CD8-positive, alpha-beta memory T cell (primary cell): Measurements from ENCODE around the gene SIPA1L3. TPM values are rescaled to one million over a fixed set of nuclear protein-coding genes. Genes with fewer than 3 reads are reported as not detected.
A peak's percentile ranks its signal among the peaks of the same experiment; 100 is the strongest.

Experiments used
- CTCF ChIA-PET: fragments of 350-600 bp; sonication (Branson Sonifier 250); formaldehyde crosslinking; loops from one replicate; lab custom pipeline; 2021; ENCODE audit warnings: antibody characterized with exemption; lab: Charles Lee
- POLR2A ChIA-PET: fragments of 350-600 bp; sonication (Branson Sonifier 250); formaldehyde crosslinking; loops from one replicate; lab custom pipeline; 2021; ENCODE audit warnings: antibody characterized with exemption; lab: Charles Lee
- DNase-seq, 5 donors: peaks; one replicate each; pipeline versions ENCODE4 v3.0.0 to v3.0.0-alpha.2; 2020 to 2022; ENCODE audit warnings: mixed read lengths in 1 of 5
- H3K27ac ChIP-seq: one replicate; pipeline ENCODE4 v1.7.0; 2013; ENCODE audit warnings: low read depth, mild to moderate bottlenecking, low read length, moderate library complexity
- H3K27me3 ChIP-seq: 2 replicates; pipeline ENCODE4 v1.7.0; 2013; ENCODE audit warnings: low read length, mild to moderate bottlenecking; ENCODE audit not compliant: insufficient read depth, poor library complexity, severe bottlenecking
- H3K36me3 ChIP-seq: 2 replicates; pipeline ENCODE4 v1.7.0; 2013; ENCODE audit warnings: mild to moderate bottlenecking, low read length, moderate library complexity; ENCODE audit not compliant: insufficient read depth
- H3K4me1 ChIP-seq: 2 replicates; pipeline ENCODE4 v1.7.0; 2013; ENCODE audit warnings: mild to moderate bottlenecking, low read length, moderate library complexity; ENCODE audit not compliant: insufficient read depth
- H3K4me3 ChIP-seq: 2 replicates; pipeline ENCODE4 v1.7.0; 2013; ENCODE audit warnings: mild to moderate bottlenecking, low read length
- H3K9me3 ChIP-seq: 2 replicates; pipeline ENCODE4 v1.7.0; 2013; ENCODE audit warnings: mild to moderate bottlenecking, low read length
- H3K27ac Mint-ChIP-seq, 8 donors: one replicate each; pipeline ENCODE4 v1.8.0; 2020 to 2021; ENCODE audit warnings: mixed read lengths in 8 of 8, mild to moderate bottlenecking in 6 of 8, inconsistent platforms in 3 of 8, moderate library complexity in 3 of 8
- H3K27me3 Mint-ChIP-seq, 2 donors: one replicate each; pipeline ENCODE4 v1.8.0; 2020 to 2021; ENCODE audit warnings: mixed read lengths in 2 of 2, mild to moderate bottlenecking in 1 of 2, moderate library complexity in 1 of 2
- H3K36me3 Mint-ChIP-seq, 3 donors: one replicate each; pipeline ENCODE4 v1.8.0; 2020 to 2021; ENCODE audit warnings: mixed read lengths in 3 of 3, inconsistent platforms in 1 of 3, mild to moderate bottlenecking in 1 of 3
- H3K4me1 Mint-ChIP-seq, 3 donors: one replicate each; pipeline ENCODE4 v1.8.0; 2020 to 2021; ENCODE audit warnings: mixed read lengths in 3 of 3, inconsistent platforms in 1 of 3, mild to moderate bottlenecking in 1 of 3
- H3K4me3 Mint-ChIP-seq, 7 donors: one replicate each; pipeline ENCODE4 v1.8.0; 2020 to 2021; ENCODE audit warnings: mixed read lengths in 7 of 7, mild to moderate bottlenecking in 6 of 7, moderate library complexity in 4 of 7, inconsistent platforms in 2 of 7
- H3K9me3 Mint-ChIP-seq, 5 donors: one replicate each; pipeline ENCODE4 v1.8.0; 2020 to 2022; ENCODE audit warnings: mixed read lengths in 5 of 5, mild to moderate bottlenecking in 3 of 5, moderate library complexity in 2 of 5, inconsistent platforms in 1 of 5
- polyA plus RNA-seq: library from polyadenylated mRNA; unstranded; fragments of 300-500 nt; fragmentation: Illumina TruSeq; gene quantifications from one replicate; pipeline ENCODE4 v1.2.3, GENCODE V29; 2021
- total RNA-seq, 2 experiments: library from RNA; stranded (reverse); gene quantifications; one replicate each; pipeline ENCODE4 v1.2.3, GENCODE V29; 2021

SIPA1L3 gene
- total and polyA plus RNA-seq, 3 experiments from 2014 or later, result 5.4 to 14.8 (median 11.5) TPM

- H3K4me1 Mint-ChIP-seq, result peaks cover 6% of the 10 kb centered on the region in 3 donors
- no peaks in the 10 kb centered on the region for H3K9me3 Mint-ChIP-seq
- peak overlapping the region in 4 of 8 donors; percentile 6 to 66 (median 40) for H3K27ac Mint-ChIP-seq
- no peaks in the 10 kb centered on the region for H3K36me3 ChIP-seq
- no peak overlapping the region for H3K4me3 Mint-ChIP-seq
- ChIA-PET CTCF (no interaction called here), POLR2A (no interaction called here)
- H3K4me3 ChIP-seq, result no peak overlapping the region
- no peaks in the 10 kb centered on the region for H3K27me3 Mint-ChIP-seq
- peak in 1 of 5 donors; percentile 16 for DNase-seq
- no peaks in the 10 kb centered on the region for H3K27me3 ChIP-seq
- peaks cover 0 to 11% (median 6%) of the 10 kb centered on the region in 3 donors for H3K36me3 Mint-ChIP-seq
- no peak overlapping the region for H3K27ac ChIP-seq
- H3K9me3 ChIP-seq, result no peaks in the 10 kb centered on the region
- no peaks in the 10 kb centered on the region for H3K4me1 ChIP-seq
These were observed 102.7 kb downstream of the SIPA1L3 start for GRCh38 chr19:38009650-38010242.

- Mint-ChIP-seq H3K27me3 (no peaks in the 10 kb centered on the region), H3K36me3 (peaks cover 0 to 15% (median 8%) of the 10 kb centered on the region in 3 donors), H3K27ac (peak overlapping the region in 4 of 8 donors; percentile 50 to 89 (median 79)), H3K4me1 (peaks cover 3 to 5% (median 4%) of the 10 kb centered on the region in 3 donors), H3K9me3 (no peaks in the 10 kb centered on the region), H3K4me3 (no peak overlapping the region)
- CTCF ChIA-PET, result no interaction called here
- no peaks in the 10 kb centered on the region for H3K27me3 ChIP-seq
- H3K4me3 ChIP-seq, result no peak overlapping the region
- DNase-seq, result peak in 1 of 5 donors; percentile 7
- no peaks in the 10 kb centered on the region for H3K9me3 ChIP-seq
- no peaks in the 10 kb centered on the region for H3K4me1 ChIP-seq
- H3K27ac ChIP-seq, result no peak overlapping the region
- no peaks in the 10 kb centered on the region for H3K36me3 ChIP-seq
- POLR2A ChIA-PET, result no interaction called here
These were observed 104.4 kb downstream of the SIPA1L3 start for GRCh38 chr19:38011426-38011825.

GRCh38 chr19:38012290-38012689, 105.3 kb downstream of the SIPA1L3 start:
- no peak overlapping the region for H3K27ac ChIP-seq
- CTCF ChIA-PET, result no interaction called here

GRCh38 chr19:38012944-38013343, 105.9 kb downstream of the SIPA1L3 start:
- Mint-ChIP-seq H3K9me3 (no peaks in the 10 kb centered on the region), H3K27me3 (no peaks in the 10 kb centered on the region), H3K4me1 (peaks cover 3 to 5% (median 4%) of the 10 kb centered on the region in 3 donors), H3K27ac (peak overlapping the region in 1 of 8 donors; percentile 48), H3K4me3 (no peak overlapping the region), H3K36me3 (peaks cover 0 to 14% (median 8%) of the 10 kb centered on the region in 3 donors)
- DNase-seq, result peak in 1 of 5 donors; percentile 17
- ChIA-PET POLR2A (no interaction called here), CTCF (no interaction called here)
- H3K27me3 ChIP-seq, result no peaks in the 10 kb centered on the region
- H3K4me3 ChIP-seq, result no peak overlapping the region
- H3K9me3 ChIP-seq, result no peaks in the 10 kb centered on the region
- H3K36me3 ChIP-seq, result no peaks in the 10 kb centered on the region
- H3K4me1 ChIP-seq, result no peaks in the 10 kb centered on the region
- H3K27ac ChIP-seq, result no peak overlapping the region

More at GRCh38 chr19:38012290-38012689, 105.3 kb downstream of the SIPA1L3 start:
- Histone ChIP-seq H3K27me3 (no peaks in the 10 kb centered on the region), H3K9me3 (no peaks in the 10 kb centered on the region), H3K4me3 (no peak overlapping the region), H3K4me1 (no peaks in the 10 kb centered on the region), H3K36me3 (no peaks in the 10 kb centered on the region)
- Mint-ChIP-seq H3K27ac (peak overlapping the region in 1 of 8 donors; percentile 3), H3K4me3 (no peak overlapping the region), H3K4me1 (peaks cover 3 to 5% (median 4%) of the 10 kb centered on the region in 3 donors), H3K36me3 (peaks cover 0 to 15% (median 8%) of the 10 kb centered on the region in 3 donors), H3K9me3 (no peaks in the 10 kb centered on the region), H3K27me3 (no peaks in the 10 kb centered on the region)
- peak in 1 of 5 donors; percentile 10 for DNase-seq
- POLR2A ChIA-PET, result no interaction called here

GRCh38 chr19:38013913-38014580, 107.0 kb downstream of the SIPA1L3 start:
- H3K4me3 ChIP-seq, result no peak overlapping the region
- H3K9me3 Mint-ChIP-seq, result no peaks in the 10 kb centered on the region
- ChIA-PET POLR2A (no interaction called here), CTCF (no interaction called here)
- no peaks in the 10 kb centered on the region for H3K27me3 ChIP-seq
- peak overlapping the region in 3 of 8 donors; percentile 9 to 46 (median 32) for H3K27ac Mint-ChIP-seq
- no peak overlapping the region for H3K27ac ChIP-seq
- H3K4me3 Mint-ChIP-seq, result no peak overlapping the region
- peaks cover 0 to 14% (median 8%) of the 10 kb centered on the region in 3 donors for H3K36me3 Mint-ChIP-seq
- H3K36me3 ChIP-seq, result no peaks in the 10 kb centered on the region
- H3K9me3 ChIP-seq, result no peaks in the 10 kb centered on the region
- DNase-seq, result peak in 1 of 5 donors; percentile 3
- peaks cover 3 to 5% (median 4%) of the 10 kb centered on the region in 3 donors for H3K4me1 Mint-ChIP-seq
- no peaks in the 10 kb centered on the region for H3K4me1 ChIP-seq
- H3K27me3 Mint-ChIP-seq, result no peaks in the 10 kb centered on the region

- Mint-ChIP-seq H3K4me1 (peaks cover 2 to 4% (median 3%) of the 10 kb centered on the region in 3 donors), H3K27me3 (no peaks in the 10 kb centered on the region), H3K9me3 (no peaks in the 10 kb centered on the region), H3K27ac (no peak overlapping the region), H3K4me3 (no peak overlapping the region), H3K36me3 (peaks cover 0 to 13% (median 5%) of the 10 kb centered on the region in 3 donors)
- H3K27me3 ChIP-seq, result no peaks in the 10 kb centered on the region
- no peaks in the 10 kb centered on the region for H3K36me3 ChIP-seq
- no peaks in the 10 kb centered on the region for H3K9me3 ChIP-seq
- CTCF ChIA-PET, result no interaction called here
- DNase-seq, result no peak
- POLR2A ChIA-PET, result no interaction called here
- H3K27ac ChIP-seq, result no peak overlapping the region
- H3K4me3 ChIP-seq, result no peak overlapping the region
- no peaks in the 10 kb centered on the region for H3K4me1 ChIP-seq
These were observed 108.2 kb downstream of the SIPA1L3 start for GRCh38 chr19:38015216-38015615.

- H3K27ac ChIP-seq, result no peak overlapping the region
- H3K36me3 Mint-ChIP-seq, result peaks cover 0 to 13% (median 5%) of the 10 kb centered on the region in 3 donors
- DNase-seq, result no peak
- H3K27ac Mint-ChIP-seq, result no peak overlapping the region
- ChIA-PET CTCF (no interaction called here), POLR2A (no interaction called here)
- H3K9me3 ChIP-seq, result no peaks in the 10 kb centered on the region
- peaks cover 2 to 4% (median 3%) of the 10 kb centered on the region in 3 donors for H3K4me1 Mint-ChIP-seq
- H3K27me3 ChIP-seq, result no peaks in the 10 kb centered on the region
- H3K36me3 ChIP-seq, result no peaks in the 10 kb centered on the region
- no peaks in the 10 kb centered on the region for H3K4me1 ChIP-seq
- H3K9me3 Mint-ChIP-seq, result no peaks in the 10 kb centered on the region
- H3K4me3 ChIP-seq, result no peak overlapping the region
- H3K27me3 Mint-ChIP-seq, result no peaks in the 10 kb centered on the region
- no peak overlapping the region for H3K4me3 Mint-ChIP-seq
These were observed 108.8 kb downstream of the SIPA1L3 start for GRCh38 chr19:38015761-38016160.

- no peaks in the 10 kb centered on the region for H3K27me3 Mint-ChIP-seq
- no peak overlapping the region for H3K4me3 Mint-ChIP-seq
- H3K27me3 ChIP-seq, result no peaks in the 10 kb centered on the region
- H3K9me3 Mint-ChIP-seq, result no peaks in the 10 kb centered on the region
- CTCF ChIA-PET, result no interaction called here
- H3K27ac ChIP-seq, result no peak overlapping the region
- no peaks in the 10 kb centered on the region for H3K4me1 ChIP-seq
- POLR2A ChIA-PET, result no interaction called here
- peak in 1 of 5 donors; percentile 8 for DNase-seq
- no peaks in the 10 kb centered on the region for H3K36me3 ChIP-seq
- peaks cover 0 to 3% (median 0%) of the 10 kb centered on the region in 3 donors for H3K4me1 Mint-ChIP-seq
- no peak overlapping the region for H3K4me3 ChIP-seq
- H3K36me3 Mint-ChIP-seq, result peaks cover 0 to 12% (median 5%) of the 10 kb centered on the region in 3 donors
- no peak overlapping the region for H3K27ac Mint-ChIP-seq
- no peaks in the 10 kb centered on the region for H3K9me3 ChIP-seq
These were observed 110.6 kb downstream of the SIPA1L3 start for GRCh38 chr19:38017401-38018151.
